ENCODE results near the gene IFRD2. TPM values are rescaled to one million over a fixed set of nuclear protein-coding genes. Genes with fewer than 3 reads are reported as not detected.

IFRD2 gene
- total and polyA plus RNA-seq, 2 of the 13 experiments (the other 11 are each of a cell fraction or from before 2014, with no cell fraction given): 32.8 to 96.1 TPM

DNA sequence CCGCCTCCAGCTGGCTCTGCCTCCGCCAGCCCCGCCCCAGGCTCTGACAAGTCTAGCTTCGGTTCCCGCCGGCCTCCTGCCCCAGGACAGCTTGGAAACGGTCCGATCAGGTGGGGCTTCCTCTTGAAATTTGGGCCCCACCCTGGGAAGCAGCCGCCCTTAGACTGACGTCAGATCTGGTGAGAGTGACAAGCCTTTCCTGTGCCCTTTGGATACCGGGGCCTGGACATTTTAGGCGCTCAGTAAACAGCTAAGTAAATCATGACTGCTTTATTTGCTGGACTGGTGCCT is 7.4 kb upstream of the IFRD2 start (continued):
- TF ChIP-seq PITX1 (CRISPR knock-in tag; IDR thresholded peaks at IDR 0.05) (0 out of 2 replicates have a peak, but pooled peaks have one; percentile 13), ZNF546 (CRISPR knock-in tag; conservative IDR thresholded peaks at IDR 0.05) (0 out of 2 replicates have a peak, but pooled peaks have one; percentile 3), HOXA9 (CRISPR knock-in tag; IDR thresholded peaks at IDR 0.05; ENCODE audit: borderline replicate concordance) (no peak), RXRA (CRISPR knock-in tag; IDR thresholded peaks at IDR 0.05) (peak; percentile 7; the same call in 1 of the 2 replicates), SALL1 (CRISPR knock-in tag; IDR thresholded peaks at IDR 0.05) (peak; percentile 33), PAWR (CRISPR knock-in tag; IDR thresholded peaks at IDR 0.05; ENCODE audit: borderline replicate concordance) (no peak), SP140L (CRISPR knock-in tag; IDR thresholded peaks at IDR 0.05; ENCODE audit: borderline replicate concordance) (no peak), ZNF431 (CRISPR knock-in tag; IDR thresholded peaks at IDR 0.05; ENCODE audit: borderline replicate concordance, low read depth) (no peak), REPIN1 (CRISPR knock-in tag; IDR thresholded peaks at IDR 0.05; ENCODE audit: borderline replicate concordance, low read depth) (peak; percentile 34; the same call in 1 of the 2 replicates)
- TF ChIP-seq, protein P1, sequence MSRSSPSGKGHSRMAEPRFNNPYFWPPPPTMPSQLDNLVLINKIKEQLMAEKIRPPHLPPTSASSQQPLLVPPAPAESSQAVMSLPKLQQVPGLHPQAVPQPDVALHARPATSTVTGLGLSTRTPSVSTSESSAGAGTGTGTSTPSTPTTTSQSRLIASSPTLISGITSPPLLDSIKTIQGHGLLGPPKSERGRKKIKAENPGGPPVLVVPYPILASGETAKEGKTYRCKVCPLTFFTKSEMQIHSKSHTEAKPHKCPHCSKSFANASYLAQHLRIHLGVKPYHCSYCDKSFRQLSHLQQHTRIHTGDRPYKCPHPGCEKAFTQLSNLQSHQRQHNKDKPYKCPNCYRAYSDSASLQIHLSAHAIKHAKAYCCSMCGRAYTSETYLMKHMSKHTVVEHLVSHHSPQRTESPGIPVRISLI (CRISPR knock-in tag; IDR thresholded peaks at IDR 0.05; ENCODE audit: borderline replicate concordance): no peak
- TF ChIP-seq, protein P2, sequence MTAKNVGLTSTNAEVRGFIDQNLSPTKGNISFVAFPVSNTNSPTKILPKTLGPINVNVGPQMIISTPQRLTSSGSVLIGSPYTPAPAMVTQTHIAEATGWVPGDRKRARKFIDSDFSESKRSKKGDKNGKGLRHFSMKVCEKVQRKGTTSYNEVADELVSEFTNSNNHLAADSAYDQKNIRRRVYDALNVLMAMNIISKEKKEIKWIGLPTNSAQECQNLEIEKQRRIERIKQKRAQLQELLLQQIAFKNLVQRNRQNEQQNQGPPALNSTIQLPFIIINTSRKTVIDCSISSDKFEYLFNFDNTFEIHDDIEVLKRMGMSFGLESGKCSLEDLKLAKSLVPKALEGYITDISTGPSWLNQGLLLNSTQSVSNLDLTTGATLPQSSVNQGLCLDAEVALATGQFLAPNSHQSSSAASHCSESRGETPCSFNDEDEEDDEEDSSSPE (CRISPR knock-in tag; IDR thresholded peaks at IDR 0.05): peak; percentile 58
- TF ChIP-seq, protein P3, sequence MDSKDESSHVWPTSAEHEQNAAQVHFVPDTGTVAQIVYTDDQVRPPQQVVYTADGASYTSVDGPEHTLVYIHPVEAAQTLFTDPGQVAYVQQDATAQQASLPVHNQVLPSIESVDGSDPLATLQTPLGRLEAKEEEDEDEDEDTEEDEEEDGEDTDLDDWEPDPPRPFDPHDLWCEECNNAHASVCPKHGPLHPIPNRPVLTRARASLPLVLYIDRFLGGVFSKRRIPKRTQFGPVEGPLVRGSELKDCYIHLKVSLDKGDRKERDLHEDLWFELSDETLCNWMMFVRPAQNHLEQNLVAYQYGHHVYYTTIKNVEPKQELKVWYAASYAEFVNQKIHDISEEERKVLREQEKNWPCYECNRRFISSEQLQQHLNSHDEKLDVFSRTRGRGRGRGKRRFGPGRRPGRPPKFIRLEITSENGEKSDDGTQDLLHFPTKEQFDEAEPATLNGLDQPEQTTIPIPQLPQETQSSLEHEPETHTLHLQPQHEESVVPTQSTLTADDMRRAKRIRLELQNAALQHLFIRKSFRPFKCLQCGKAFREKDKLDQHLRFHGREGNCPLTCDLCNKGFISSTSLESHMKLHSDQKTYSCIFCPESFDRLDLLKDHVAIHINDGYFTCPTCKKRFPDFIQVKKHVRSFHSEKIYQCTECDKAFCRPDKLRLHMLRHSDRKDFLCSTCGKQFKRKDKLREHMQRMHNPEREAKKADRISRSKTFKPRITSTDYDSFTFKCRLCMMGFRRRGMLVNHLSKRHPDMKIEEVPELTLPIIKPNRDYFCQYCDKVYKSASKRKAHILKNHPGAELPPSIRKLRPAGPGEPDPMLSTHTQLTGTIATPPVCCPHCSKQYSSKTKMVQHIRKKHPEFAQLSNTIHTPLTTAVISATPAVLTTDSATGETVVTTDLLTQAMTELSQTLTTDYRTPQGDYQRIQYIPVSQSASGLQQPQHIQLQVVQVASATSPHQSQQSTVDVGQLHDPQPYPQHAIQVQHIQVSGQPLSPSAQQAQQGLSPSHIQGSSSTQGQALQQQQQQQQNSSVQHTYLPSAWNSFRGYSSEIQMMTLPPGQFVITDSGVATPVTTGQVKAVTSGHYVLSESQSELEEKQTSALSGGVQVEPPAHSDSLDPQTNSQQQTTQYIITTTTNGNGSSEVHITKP (CRISPR knock-in tag; IDR thresholded peaks at IDR 0.05; ENCODE audit: low read depth): peak; percentile 25; the same call in 1 of the 2 replicates
- TF ChIP-seq, protein P4, sequence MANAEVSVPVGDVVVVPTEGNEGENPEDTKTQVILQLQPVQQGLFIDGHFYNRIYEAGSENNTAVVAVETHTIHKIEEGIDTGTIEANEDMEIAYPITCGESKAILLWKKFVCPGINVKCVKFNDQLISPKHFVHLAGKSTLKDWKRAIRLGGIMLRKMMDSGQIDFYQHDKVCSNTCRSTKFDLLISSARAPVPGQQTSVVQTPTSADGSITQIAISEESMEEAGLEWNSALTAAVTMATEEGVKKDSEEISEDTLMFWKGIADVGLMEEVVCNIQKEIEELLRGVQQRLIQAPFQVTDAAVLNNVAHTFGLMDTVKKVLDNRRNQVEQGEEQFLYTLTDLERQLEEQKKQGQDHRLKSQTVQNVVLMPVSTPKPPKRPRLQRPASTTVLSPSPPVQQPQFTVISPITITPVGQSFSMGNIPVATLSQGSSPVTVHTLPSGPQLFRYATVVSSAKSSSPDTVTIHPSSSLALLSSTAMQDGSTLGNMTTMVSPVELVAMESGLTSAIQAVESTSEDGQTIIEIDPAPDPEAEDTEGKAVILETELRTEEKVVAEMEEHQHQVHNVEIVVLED (CRISPR knock-in tag; IDR thresholded peaks at IDR 0.05; ENCODE audit: borderline replicate concordance): no peak
- TF ChIP-seq, protein P5, sequence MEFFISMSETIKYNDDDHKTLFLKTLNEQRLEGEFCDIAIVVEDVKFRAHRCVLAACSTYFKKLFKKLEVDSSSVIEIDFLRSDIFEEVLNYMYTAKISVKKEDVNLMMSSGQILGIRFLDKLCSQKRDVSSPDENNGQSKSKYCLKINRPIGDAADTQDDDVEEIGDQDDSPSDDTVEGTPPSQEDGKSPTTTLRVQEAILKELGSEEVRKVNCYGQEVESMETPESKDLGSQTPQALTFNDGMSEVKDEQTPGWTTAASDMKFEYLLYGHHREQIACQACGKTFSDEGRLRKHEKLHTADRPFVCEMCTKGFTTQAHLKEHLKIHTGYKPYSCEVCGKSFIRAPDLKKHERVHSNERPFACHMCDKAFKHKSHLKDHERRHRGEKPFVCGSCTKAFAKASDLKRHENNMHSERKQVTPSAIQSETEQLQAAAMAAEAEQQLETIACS (CRISPR knock-in tag; IDR thresholded peaks at IDR 0.05): no peak
- TF ChIP-seq, protein P6, sequence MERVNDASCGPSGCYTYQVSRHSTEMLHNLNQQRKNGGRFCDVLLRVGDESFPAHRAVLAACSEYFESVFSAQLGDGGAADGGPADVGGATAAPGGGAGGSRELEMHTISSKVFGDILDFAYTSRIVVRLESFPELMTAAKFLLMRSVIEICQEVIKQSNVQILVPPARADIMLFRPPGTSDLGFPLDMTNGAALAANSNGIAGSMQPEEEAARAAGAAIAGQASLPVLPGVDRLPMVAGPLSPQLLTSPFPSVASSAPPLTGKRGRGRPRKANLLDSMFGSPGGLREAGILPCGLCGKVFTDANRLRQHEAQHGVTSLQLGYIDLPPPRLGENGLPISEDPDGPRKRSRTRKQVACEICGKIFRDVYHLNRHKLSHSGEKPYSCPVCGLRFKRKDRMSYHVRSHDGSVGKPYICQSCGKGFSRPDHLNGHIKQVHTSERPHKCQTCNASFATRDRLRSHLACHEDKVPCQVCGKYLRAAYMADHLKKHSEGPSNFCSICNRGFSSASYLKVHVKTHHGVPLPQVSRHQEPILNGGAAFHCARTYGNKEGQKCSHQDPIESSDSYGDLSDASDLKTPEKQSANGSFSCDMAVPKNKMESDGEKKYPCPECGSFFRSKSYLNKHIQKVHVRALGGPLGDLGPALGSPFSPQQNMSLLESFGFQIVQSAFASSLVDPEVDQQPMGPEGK (CRISPR knock-in tag; IDR thresholded peaks at IDR 0.05): peak; percentile 96
- TF ChIP-seq, protein P7, sequence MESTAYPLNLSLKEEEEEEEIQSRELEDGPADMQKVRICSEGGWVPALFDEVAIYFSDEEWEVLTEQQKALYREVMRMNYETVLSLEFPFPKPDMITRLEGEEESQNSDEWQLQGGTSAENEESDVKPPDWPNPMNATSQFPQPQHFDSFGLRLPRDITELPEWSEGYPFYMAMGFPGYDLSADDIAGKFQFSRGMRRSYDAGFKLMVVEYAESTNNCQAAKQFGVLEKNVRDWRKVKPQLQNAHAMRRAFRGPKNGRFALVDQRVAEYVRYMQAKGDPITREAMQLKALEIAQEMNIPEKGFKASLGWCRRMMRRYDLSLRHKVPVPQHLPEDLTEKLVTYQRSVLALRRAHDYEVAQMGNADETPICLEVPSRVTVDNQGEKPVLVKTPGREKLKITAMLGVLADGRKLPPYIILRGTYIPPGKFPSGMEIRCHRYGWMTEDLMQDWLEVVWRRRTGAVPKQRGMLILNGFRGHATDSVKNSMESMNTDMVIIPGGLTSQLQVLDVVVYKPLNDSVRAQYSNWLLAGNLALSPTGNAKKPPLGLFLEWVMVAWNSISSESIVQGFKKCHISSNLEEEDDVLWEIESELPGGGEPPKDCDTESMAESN (CRISPR knock-in tag; conservative IDR thresholded peaks at IDR 0.05): no peak

Data from HepG2 (cell line).